ENCODE results near the gene ARHGEF37. TPM values are rescaled to one million over a fixed set of nuclear protein-coding genes. Genes with fewer than 3 reads are reported as not detected.
A peak's percentile ranks its signal among the peaks of the same experiment; 100 is the strongest.

Gene ARHGEF37
- total and polyA plus RNA-seq, 9 of the 15 experiments (the other 6 are each of a cell fraction or from before 2014, with no cell fraction given): 0.01 to 0.27 (median 0.05) TPM

DNA sequence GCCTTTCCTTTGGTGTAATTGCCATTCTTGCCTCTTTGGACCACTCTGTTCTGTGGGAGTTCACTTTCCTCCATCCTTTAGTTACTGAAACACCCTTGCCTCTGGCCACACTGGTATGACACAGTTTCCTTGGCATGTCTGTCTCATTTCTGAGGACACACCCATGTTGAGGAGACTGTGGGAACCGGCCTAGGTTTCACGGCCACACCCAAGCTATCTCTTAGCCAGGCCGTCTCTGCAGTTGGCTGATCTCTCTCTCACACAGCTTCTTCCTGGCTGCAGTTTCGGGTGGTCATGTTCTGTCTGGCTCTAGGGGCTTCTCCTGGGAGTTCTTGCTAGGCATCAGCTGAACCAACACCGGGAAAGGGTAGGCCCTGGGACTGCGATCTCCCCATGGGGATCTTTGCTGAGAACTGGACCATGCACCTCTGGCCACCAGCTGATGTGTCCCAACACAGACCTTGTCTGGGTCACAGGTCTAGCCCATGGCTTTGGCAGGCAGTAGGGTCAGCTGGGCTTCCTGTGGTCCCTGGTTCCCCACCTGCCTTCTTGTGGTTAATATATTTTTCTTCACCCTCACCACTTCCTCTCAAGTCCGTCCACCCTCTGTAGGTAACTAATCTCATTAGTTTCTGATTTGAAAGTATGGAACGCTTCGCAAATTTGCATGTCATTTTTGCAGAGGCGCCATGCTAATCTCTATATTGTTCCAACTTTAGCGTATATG is 24.9 kb downstream of the ARHGEF37 start (continued):
- TF ChIP-seq, protein P1, sequence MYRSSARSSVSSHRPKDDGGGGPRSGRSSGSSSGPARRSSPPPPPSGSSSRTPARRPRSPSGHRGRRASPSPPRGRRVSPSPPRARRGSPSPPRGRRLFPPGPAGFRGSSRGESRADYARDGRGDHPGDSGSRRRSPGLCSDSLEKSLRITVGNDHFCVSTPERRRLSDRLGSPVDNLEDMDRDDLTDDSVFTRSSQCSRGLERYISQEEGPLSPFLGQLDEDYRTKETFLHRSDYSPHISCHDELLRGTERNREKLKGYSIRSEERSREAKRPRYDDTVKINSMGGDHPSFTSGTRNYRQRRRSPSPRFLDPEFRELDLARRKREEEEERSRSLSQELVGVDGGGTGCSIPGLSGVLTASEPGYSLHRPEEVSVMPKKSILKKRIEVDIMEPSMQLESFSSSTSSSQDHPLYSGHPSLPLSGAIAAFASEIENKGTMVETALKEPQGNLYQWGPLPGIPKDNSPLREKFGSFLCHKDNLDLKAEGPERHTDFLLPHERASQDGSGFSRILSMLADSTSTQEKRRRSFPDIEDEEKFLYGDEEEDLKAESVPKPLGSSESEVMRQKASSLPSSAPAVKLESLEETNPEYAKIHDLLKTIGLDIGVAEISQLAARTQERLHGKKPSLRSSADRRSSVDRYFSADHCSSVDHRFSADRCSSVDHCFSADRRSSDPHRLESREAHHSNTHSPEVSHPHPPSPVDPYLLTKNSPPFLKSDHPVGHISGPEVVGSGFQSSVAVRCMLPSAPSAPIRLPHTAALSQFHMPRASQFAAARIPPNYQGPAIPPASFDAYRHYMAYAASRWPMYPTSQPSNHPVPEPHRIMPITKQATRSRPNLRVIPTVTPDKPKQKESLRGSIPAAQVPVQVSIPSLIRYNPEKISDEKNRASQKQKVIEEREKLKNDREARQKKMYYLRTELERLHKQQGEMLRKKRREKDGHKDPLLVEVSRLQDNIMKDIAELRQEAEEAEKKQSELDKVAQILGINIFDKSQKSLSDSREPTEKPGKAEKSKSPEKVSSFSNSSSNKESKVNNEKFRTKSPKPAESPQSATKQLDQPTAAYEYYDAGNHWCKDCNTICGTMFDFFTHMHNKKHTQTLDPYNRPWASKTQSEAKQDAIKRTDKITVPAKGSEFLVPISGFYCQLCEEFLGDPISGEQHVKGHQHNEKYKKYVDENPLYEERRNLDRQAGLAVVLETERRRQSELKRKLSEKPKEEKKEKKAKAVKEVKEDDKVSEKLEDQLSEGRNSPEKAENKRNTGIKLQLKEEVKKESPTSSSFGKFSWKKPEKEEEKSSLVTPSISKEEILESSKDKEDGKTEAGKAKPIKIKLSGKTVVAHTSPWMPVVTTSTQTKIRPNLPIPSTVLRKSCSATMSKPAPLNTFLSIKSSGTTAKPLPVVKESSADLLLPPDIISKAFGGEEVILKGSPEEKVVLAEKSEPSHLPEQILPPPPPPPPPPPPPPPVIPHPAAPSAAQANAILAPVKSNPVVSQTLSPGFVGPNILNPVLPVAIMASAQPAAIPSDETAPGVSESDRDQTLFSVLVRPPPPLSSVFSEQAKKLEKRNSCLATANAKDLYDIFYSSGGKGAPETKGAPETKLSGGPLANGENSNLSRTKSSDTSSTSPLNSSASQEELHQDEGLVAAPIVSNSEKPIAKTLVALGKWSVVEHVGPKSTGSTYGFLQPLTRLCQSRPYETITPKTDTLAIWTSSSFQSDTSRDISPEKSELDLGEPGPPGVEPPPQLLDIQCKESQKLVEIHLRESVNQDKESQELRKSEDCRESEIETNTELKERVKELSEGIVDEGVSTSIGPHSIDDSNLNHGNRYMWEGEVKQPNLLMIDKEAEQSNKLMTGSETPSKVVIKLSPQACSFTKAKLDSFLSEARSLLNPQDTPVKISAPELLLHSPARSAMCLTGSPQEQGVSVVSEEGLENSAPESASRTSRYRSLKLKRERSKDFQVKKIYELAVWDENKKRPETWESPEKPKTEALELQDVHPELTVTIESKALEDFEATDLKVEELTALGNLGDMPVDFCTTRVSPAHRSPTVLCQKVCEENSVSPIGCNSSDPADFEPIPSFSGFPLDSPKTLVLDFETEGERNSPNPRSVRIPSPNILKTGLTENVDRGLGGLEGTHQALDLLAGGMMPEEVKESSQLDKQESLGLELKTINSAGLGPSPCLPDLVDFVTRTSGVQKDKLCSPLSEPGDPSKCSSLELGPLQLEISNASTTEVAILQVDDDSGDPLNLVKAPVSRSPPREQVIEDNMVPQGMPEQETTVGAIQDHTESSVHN (IDR thresholded peaks at IDR 0.05; ENCODE audit: borderline replicate concordance in 1 of 2, low read depth in 1 of 2): no peak
- TF ChIP-seq GATA2 (CRISPR knock-in tag; IDR thresholded peaks at IDR 0.05): no peak
- TF ChIP-seq C11orf30 (IDR thresholded peaks at IDR 0.05; ENCODE audit: low read depth): no peak
- no peak for TF ChIP-seq ZNF316 (IDR thresholded peaks at IDR 0.05)
- TF ChIP-seq ZNF175 (CRISPR knock-in tag; IDR thresholded peaks at IDR 0.05; ENCODE audit: low read depth): no peak
- TF ChIP-seq, protein P2, sequence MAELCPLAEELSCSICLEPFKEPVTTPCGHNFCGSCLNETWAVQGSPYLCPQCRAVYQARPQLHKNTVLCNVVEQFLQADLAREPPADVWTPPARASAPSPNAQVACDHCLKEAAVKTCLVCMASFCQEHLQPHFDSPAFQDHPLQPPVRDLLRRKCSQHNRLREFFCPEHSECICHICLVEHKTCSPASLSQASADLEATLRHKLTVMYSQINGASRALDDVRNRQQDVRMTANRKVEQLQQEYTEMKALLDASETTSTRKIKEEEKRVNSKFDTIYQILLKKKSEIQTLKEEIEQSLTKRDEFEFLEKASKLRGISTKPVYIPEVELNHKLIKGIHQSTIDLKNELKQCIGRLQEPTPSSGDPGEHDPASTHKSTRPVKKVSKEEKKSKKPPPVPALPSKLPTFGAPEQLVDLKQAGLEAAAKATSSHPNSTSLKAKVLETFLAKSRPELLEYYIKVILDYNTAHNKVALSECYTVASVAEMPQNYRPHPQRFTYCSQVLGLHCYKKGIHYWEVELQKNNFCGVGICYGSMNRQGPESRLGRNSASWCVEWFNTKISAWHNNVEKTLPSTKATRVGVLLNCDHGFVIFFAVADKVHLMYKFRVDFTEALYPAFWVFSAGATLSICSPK (IDR thresholded peaks at IDR 0.05; ENCODE audit: borderline replicate concordance): no peak
- peak; percentile 43; the same call in 1 of the 2 replicates for TF ChIP-seq PML (IDR thresholded peaks at IDR 0.05; ENCODE audit: low read length)
- TF ChIP-seq SRF (CRISPR knock-in tag; IDR thresholded peaks at IDR 0.05): no peak
- TF ChIP-seq, protein P3, sequence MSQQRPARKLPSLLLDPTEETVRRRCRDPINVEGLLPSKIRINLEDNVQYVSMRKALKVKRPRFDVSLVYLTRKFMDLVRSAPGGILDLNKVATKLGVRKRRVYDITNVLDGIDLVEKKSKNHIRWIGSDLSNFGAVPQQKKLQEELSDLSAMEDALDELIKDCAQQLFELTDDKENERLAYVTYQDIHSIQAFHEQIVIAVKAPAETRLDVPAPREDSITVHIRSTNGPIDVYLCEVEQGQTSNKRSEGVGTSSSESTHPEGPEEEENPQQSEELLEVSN (IDR thresholded peaks at IDR 0.05; ENCODE audit: borderline replicate concordance in 1 of 2, extremely low read depth in 1 of 2, insufficient read depth in 1 of 2, insufficient read length in 1 of 2, low read depth in 1 of 2, low read length in 1 of 2, poor library complexity in 1 of 2, severe bottlenecking in 1 of 2): peak in 1 of 2 experiments; percentile 5
- TF ChIP-seq TRIM28 (IDR thresholded peaks at IDR 0.05): no peak
- TF ChIP-seq, protein P4, sequence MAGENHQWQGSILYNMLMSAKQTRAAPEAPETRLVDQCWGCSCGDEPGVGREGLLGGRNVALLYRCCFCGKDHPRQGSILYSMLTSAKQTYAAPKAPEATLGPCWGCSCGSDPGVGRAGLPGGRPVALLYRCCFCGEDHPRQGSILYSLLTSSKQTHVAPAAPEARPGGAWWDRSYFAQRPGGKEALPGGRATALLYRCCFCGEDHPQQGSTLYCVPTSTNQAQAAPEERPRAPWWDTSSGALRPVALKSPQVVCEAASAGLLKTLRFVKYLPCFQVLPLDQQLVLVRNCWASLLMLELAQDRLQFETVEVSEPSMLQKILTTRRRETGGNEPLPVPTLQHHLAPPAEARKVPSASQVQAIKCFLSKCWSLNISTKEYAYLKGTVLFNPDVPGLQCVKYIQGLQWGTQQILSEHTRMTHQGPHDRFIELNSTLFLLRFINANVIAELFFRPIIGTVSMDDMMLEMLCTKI (IDR thresholded peaks at IDR 0.05; ENCODE audit: partially characterized antibody): no peak
- 0 out of 2 replicates have a peak, but pooled peaks have one; percentile 33 for TF ChIP-seq LEF1 (IDR thresholded peaks at IDR 0.05)
- TF ChIP-seq, protein P5, sequence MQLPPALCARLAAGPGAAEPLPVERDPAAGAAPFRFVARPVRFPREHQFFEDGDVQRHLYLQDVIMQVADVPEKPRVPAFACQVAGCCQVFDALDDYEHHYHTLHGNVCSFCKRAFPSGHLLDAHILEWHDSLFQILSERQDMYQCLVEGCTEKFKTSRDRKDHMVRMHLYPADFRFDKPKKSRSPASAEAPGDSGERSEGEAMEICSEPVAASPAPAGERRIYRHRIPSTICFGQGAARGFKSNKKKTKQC (CRISPR knock-in tag; IDR thresholded peaks at IDR 0.05): no peak

All from K562 (cell line).